ENCODE data around the gene TNS1.

The TNS1 gene

DNA sequence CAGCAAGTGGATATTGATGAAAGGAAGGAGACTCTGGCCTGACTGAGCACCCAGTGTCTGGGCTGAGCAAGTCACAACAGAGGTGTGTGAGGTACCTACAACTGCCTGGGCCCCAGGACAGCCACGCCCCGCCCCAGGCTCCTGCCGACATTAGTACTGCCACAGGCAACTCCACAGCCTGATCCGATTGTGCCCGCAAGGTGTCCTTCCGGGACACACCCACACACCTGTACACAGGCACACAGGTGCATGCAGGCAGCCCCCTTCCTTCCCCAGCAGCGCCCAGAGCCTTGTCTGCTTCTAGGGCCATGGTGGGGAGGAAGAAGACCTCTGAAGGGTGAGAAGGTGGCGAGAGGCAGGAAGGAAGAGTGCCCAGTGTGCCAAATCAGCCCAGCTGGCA, 83.6 kb downstream of the TNS1 start:
- in situ Hi-C loops (cut with MboI; ENCODE audit: low sequenced_read_pairs), result no loop called here

DNA sequence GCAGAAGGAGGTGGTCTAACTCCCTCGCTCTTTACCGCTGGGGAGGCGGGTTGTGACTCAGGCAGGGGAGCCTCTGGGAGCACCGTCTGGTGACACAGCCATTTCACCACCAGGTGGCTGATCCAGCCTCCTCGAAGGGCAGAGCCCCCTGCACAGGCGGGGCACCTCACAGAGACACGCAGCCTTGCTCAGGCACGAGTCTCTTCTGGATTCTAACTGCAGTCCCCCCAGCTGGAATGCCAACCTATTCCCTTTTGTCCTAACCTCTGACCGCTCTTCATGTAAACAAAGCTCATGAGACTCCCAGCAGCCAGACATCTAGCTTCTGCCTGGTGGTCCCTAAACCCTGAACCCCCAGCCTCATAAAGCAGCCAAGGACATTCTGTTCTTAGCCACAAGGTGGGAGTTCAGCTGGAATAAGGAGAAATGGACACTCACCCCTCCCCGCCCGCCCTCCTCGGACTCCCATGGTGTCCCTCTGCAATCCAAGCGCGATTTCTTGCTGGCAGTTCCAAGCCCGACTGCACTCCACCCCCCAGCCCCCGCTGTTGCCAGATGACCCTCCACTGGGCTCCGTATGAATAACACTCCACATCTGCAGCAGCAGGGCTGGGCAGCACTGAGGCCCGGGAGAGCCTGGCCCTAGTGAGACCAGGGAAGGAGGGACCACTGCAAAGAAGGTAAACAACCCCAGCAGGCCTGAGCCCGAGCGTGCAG, 84.3 kb downstream of the TNS1 start:
- in situ Hi-C loops (cut with MboI; ENCODE audit: low sequenced_read_pairs), result no loop called here

DNA sequence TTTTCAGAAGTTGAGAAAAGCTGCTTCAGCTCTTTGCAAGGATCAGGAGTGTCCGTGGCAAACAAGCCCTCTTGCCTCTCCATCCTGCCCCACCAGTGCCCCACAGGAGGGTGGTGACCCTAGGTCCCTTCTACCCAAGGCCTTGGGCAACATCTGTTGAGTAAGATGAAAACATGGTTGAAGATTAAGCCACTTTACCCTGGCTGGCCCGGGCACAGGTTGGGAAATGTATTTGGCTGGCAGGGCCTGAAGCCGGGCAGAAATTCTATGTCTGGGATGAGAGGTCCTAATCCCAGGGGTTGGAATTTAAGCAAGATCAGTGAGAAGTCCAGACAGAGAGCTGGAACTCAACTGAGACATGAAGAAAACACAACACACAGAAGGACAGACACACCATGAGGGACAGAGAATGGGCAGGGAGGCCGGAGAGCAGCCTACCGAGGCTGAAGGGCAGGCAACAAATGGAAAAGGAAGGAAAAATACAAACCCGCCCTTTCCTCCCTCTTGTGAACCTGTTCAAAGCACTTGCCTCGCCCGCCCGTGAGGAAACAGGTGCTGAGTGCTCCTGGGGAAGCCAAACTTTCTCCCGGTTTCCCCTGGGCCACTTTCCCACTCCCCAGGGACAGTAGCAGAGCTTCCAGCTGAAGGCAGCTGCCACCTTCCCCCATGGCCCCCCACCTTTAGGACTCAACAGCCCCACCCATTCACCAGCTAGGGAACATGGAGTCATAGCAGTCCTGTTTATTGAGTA, 86.1 kb downstream of the TNS1 start:
- in situ Hi-C loops (cut with MboI; ENCODE audit: low sequenced_read_pairs), result no loop called here

DNA sequence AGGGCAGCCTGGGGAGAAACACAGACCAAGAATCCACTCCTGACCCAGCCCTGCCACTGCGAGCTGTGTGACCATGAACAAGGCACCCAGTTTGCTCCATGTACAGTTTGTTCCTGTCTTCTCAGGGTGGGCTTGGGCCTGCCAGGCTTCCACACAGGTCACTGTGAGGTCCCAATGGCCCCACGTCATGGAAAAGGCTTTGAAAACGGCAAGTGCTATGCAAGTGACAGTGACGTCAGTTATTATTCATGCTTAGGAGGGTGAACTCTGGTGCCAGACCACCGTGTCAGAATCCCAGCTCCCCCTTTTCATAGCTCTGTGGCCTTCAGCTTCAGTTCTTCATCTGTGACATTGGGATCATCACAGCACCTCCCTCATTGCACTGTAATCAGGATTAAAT, 87.1 kb downstream of the TNS1 start:
- in situ Hi-C loops (cut with MboI; ENCODE audit: low sequenced_read_pairs), result no loop called here

DNA sequence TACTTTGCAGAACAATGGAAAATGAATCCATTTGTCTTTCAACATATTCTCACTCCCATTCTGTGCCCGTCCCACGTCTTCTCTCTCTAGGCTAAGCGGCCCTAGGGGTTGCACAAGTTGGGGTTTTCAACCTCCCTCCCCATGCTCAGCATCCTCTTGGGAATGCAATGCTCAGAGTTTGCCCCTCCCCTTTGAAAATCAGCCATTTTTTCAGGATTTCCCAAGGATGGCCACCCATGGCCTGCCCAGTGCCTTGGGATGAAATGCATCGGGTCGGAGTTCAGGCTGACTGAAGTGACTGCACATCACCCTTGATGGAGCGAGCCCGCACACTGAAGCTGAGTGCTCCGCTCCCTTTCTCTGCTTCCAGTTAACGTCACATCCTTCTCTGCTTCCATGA, 87.9 kb downstream of the TNS1 start:
- in situ Hi-C loops (cut with MboI; ENCODE audit: low sequenced_read_pairs), result no loop called here

DNA sequence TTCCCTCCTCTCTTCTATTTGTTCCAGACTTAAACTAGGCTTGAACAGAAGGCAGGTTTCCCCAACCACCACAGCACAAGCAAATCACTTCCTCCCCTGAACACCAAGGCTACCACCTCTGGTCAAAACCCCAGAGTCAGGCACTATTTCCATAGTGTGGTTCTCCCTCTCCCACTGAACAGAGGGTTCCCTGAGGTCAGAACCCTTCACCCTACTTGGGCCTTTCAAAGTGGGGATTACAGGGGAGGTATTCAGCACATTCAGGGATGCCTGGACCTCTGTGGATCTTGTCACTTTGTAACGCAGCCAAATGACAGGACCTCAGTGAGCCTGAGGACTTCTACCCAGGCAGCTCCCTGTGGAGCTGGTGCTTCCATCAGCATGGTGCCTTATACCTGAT, 88.7 kb downstream of the TNS1 start:
- in situ Hi-C loops (cut with MboI; ENCODE audit: low sequenced_read_pairs), result no loop called here

DNA sequence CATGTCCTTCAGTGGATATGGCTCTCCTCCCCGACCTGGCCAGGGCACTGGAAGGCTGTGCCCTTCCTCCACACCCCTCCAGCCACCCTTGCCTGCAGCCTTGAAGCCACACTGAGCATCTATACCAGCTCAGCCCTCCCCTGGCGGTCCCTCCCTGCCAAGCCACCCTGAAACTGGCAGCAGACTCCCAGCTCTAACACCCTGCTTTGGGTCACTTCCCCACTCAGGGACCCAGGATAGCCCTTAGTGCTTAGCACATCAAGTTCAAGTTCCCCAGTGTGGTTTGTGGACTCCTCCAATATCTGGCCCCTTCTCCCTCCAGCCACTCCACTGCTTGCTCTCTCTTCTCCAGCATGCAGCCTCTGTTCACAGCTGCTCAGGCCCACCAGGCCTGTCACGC, 89.4 kb downstream of the TNS1 start:
- in situ Hi-C loops (cut with MboI; ENCODE audit: low sequenced_read_pairs), result no loop called here

DNA sequence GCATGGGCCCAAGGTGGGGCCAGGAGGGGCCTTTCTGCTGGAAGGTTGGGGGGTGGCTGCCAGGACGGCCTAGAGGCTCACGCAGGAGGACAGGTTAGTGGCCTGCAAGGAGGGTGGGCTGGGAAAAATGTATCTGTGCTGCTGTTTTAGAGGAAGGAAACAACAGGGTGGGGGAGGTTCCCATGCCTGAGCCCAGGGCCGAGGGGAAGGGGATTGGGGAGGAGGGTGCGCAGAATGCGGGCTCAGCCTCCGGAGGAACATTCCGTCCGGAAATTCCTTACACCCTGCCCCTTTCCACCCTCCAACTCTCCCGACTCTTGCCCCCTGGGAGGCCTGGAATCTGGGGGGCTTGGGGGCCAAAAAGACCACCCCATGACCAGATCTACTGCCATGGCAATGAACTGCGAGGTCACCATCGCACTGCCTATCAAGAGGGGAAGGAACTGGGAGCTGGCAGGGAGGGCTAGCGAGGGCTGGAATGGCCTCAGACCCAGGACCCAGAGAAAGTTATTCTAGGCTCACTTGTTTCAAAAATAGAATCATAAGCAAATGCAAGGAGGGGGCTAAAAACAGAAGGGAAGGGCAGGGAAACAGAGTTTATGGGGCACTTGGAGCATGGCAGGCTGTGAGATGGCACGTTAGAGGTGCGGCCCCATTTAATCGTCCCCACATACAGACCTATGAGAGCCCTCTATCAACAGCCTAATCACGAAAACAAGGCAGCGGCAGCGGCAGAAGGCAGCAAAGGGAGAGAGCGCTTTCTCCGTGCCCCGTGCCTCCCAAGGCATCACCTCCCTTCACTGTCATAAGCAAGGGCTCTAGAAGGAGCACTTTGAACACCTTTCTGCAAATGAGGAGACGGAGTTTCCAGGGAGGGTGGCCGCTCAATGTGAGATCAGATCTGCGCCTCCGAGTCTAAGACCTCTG, 90.4 kb downstream of the TNS1 start:
- in situ Hi-C loops (cut with MboI; ENCODE audit: low sequenced_read_pairs), result no loop called here

DNA sequence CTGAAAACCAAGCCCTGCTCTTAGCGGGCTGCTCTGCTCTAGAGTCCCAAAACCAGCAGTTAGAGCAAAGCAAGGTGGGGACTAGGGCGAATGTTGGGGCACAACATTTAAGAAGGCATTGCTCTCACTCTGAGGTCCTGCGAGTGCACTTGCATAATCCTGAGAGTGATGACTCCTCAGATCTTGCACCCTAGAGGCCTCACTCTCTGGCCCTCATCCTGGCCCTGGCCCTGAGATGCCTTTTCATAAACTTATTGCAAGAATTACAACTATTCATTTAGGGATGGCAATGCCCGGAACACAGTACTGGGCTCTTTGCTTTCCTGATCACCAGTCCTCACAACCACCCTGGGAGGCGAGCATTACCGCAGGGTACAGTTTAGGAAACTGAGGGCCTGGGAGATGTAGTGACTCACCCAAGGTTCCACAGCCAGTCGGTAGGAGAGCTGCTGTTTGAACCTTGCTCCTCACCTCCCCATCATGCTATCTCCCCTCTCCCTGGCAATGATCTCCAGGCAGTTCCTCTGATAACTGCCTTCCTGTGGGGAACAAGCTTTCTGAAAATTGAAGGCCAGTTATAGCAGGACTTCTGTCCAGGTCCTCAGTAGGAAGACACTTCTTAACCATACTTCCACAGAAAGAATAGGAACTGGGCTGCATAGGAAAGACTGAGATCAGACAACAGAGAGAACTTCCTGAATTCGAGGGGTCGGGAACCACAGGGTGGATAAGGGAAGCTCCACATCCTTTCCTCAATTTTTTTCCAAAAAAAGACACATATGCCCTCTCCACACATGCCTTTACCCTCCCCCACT, 91.3 kb downstream of the TNS1 start:
- in situ Hi-C loops (cut with MboI; ENCODE audit: low sequenced_read_pairs), result no loop called here

DNA sequence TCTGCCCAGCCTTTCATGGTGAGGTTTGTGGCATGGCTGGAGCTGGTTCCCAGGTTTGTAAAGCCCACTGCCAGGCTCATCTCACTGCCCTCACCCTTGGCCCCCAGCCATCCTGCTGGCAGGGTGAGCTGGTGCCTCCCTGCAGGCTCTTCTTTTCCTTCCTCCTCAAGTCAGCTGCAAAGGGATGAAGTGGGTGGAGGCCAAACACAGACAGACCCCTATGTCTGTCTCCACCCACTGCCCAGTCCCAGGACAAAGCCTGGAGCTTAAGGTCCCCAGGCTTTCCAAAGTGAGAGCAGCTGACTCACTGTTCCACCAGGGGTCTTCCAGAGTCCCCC, 92.0 kb downstream of the TNS1 start:
- in situ Hi-C loops (cut with MboI; ENCODE audit: low sequenced_read_pairs), result no loop called here

DNA sequence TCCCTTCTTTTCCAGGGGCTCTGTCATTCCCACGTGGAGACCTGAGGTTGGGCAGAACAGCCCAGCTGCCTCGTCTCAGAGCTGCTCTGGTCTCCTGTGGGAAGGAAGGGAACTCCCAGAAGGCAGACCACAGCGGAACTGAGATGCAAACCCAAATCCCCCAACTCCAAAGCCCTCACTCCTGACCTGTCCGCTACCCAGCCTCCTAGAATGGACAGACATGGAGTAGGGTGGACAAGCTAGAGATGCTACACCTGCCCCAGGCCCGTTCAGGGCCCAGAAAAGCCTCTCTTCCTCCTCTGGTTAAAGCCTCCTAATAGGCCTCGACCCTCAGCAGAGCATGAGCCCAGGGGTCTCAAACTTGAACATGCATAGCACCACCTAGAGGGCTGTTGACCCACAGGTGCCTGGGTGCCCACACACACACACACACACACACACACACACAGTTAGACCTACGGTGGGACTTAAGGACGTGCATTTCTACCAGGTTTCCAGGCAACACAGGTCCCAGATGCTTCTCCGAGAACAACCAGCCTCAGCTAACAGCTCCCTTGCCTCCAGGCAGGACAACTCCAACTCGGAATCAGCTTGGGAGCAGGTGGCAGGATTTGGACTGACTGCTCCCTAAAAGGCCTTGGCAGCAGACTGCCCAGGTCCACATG, 93.5 kb downstream of the TNS1 start:
- in situ Hi-C loops (cut with MboI; ENCODE audit: low sequenced_read_pairs), result no loop called here

DNA sequence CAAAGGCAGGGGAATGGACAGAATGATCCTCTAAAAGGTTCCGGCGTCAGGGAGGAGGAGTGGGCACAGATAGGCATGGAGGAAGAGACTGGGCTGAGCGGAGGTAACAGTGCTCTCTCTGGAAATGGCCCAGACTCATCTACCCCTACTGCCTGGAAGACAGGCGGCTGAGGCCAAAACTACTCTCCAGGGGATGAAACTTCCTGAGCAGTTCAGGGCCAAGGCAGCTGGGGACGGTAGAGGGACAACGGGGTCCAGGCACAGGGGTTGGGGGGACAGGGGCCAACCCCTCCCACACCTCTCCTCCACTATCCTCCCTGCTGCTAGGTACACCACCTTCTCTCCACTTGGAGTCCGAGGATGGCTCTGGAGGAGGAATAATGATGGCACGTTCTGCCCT, 94.3 kb downstream of the TNS1 start:
- in situ Hi-C loops (cut with MboI; ENCODE audit: low sequenced_read_pairs), result no loop called here

DNA sequence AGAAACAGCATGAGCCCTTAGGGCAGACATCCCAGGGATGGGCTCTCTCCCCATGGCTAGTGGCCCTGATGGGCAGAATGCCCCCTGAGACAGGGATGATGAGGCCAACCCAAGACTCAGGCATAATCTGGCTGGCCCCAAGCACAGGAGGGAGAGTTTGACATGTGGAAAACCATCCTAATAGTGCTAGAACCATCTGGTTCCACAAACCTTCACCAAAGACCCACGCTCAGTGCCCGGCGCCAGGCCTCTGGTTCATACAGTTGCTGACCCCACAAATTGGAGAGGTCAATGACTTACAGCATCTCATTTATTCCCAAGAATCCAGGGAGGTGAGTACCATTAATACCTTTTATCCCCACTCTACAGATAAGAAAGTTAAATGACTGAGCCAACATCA, 95.5 kb downstream of the TNS1 start:
- in situ Hi-C loops (cut with MboI; ENCODE audit: low sequenced_read_pairs), result no loop called here

DNA sequence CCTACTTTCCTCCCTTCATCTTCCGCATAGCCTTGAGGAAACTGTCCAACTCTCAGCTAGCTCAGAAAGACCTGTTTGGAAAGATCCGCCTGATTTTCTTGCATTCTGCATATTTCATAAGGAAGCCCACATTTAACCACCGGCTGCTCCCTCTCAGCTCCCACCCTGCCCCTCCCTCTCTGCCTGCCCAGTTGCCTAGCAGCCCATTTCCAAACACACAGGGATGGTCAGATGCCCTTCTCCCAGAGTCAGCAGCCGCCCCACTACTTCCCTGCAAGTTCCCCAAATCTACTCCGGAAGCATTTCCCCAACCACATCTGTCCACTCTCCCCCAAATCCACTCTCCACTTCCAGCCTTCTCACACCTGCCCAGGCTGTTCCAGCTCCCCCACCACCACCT, 96.0 kb downstream of the TNS1 start:
- in situ Hi-C loops (cut with MboI; ENCODE audit: low sequenced_read_pairs), result no loop called here

DNA sequence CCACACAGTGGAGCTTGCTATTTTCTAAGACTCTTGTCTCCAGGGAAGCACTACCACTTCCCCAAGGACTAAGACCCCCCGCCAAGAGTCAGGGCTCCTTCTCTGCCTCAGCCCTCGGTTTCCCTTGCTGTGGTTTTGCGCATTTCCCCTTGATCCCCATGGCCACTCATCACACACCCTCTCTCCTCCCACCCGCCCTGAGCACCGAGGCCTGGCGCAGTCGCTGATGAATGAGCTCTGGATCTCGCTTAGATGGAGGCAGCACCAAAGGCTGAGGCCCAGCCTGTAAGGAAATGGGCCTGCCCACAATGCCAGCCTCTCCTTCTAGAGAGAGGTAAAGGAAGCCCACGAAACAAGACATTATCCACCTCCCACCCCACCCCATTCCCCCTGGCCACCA, 96.9 kb downstream of the TNS1 start:
- in situ Hi-C loops (cut with MboI; ENCODE audit: low sequenced_read_pairs), result no loop called here

DNA sequence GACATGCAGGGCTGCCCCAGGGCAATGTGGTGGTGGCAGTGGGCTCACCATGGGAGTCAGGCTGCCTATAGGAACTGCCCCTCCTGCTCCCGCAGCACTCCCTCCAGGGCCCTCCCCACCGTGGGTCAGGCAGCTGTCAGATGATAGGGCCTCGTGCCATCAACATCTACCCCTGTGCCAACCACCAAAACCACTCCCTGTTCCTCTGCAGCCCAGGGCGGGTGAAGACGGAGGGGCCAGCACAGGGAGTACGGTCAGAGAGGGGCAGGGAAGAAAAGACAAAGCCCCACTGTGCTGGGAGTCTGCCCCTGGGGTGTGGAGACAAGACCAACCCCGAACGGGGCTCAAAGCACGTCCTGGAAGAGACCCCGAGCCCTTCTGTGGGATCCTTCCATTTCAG, 97.4 kb downstream of the TNS1 start:
- in situ Hi-C loops (cut with MboI; ENCODE audit: low sequenced_read_pairs), result no loop called here

DNA sequence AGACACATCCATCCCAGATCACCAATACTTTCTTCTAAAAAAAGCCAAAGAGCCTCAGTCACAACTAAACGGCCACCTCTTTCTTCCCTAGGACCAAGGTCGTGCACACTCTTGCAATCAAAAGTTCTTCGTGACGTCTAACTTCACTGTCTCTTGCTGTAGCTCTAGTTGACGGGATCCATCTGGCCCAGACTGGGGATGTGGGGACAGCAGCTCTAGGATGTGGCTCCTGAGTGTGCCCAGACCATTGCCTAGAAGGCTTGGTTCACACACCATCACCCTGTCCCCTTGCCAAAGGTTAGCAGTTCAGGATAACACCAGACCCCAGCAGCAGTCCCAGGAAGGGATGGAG, 98.2 kb downstream of the TNS1 start:
- in situ Hi-C loops (cut with MboI; ENCODE audit: low sequenced_read_pairs), result no loop called here

DNA sequence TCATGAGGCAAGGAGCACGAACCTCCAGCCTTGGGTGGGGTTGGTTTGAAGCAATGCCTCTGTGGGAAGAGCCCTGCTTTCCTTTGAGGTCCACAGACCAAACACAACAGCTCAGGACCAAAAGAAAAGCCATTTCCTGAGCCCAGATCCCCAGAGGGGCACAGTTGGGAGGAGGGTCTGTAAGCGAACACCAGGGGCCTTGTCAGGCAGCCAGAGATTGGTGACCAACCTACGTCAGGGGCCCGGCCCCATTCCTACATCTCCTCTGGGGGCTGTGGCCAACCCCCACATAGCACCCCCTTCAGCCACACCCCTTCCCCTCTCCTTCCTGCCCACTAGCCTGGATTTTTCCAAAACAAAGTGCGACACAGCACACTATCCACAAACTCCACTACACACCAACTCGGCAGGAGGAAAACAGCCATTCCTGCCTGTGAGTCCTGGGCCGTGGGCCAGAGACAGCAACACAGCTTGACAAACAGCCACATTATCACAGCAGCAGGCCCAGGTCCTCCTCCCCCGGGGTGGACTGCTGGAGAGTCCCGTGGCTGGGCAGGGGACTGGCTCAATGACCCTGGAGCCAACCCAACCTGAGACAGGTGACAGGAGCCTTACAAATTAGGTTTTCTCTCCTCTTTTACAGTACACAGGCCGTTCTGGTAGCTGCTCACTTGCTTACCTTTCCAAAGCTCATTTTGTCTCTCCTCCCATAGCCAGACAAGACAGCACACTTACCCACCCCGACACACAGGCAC, 98.8 kb downstream of the TNS1 start:
- in situ Hi-C loops (cut with MboI; ENCODE audit: low sequenced_read_pairs), result no loop called here

DNA sequence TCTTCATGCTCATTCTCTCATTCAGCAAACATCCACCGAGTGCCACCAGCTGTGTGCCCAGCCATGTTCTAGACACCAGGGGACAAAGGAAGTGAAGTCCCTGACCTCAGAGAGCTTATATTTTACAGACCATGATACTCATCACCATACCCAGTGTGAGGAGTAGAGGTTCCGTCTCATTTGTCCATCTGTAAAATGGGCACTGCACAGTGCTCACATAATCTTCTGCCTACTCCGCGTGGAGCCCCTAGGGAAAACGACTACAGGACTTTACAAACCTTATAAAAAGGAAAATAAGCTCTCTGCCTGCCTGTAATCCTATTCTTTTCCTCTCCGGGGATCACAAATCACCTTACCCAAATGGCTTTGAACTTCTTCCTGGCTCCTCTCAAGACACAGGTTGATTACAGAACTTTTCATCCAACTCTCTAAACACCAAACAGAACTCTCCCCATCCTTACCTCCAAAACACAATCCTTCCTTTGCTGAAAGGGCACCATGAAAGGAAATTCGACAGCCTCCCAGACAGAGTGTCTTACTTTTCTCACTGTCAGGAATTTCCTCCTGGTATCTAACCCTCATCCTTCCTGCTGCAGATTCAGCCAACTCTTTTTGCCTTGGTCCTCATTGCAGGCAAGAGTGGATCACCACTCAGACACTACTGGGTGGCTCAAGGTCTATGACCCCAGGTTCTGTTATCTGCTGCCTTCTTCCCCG, 99.5 kb downstream of the TNS1 start:
- in situ Hi-C loops (cut with MboI; ENCODE audit: low sequenced_read_pairs), result no loop called here
